Gastrocnemius medialis (tissue), 4 donors: ENCODE results near the gene KCNIP1.

ENCODE experiments used
- CTCF ChIP-seq, 5 experiments: fragments of 450-650 bp in 3 of 5; fragments of 200-600 bp in 2 of 5; sonication (generic) in 2 of 5; IDR thresholded peaks in 4 of 5; conservative IDR thresholded peaks in 1 of 5; 1 replicate in 4 of 5; 2 replicates in 1 of 5; pipeline ENCODE4 v1.5.1; 2016 to 2019; ENCODE audit warnings: antibody characterized with exemption in 5 of 5, mild to moderate bottlenecking in 3 of 5, moderate library complexity in 3 of 5
- POLR2A ChIP-seq, 2 donors: fragments of 450-650 bp; IDR thresholded peaks; one replicate each; pipeline ENCODE4 v1.6.1; 2017; ENCODE audit warnings: antibody characterized with exemption in 2 of 2, mild to moderate bottlenecking in 2 of 2, moderate library complexity in 2 of 2

GRCh38 chr5:170585273-170585948, 81.6 kb downstream of the KCNIP1 start:
- no peak for TF ChIP-seq CTCF (IDR thresholded peaks at IDR 0.05 in 4 of 5, conservative IDR thresholded peaks at IDR 0.05 in 1 of 5)
- no peak for TF ChIP-seq POLR2A (IDR thresholded peaks at IDR 0.05)
